ENCODE measurements around the gene DDT. TPM values are rescaled to one million over a fixed set of nuclear protein-coding genes. Genes with fewer than 3 reads are reported as not detected.
A peak's percentile ranks its signal among the peaks of the same experiment; 100 is the strongest.

Gene DDT
- total and polyA plus RNA-seq, 10 of the 15 experiments (the other 5 are each of a cell fraction or from before 2014, with no cell fraction given) = 25.1 to 408 (median 202) TPM

DNA sequence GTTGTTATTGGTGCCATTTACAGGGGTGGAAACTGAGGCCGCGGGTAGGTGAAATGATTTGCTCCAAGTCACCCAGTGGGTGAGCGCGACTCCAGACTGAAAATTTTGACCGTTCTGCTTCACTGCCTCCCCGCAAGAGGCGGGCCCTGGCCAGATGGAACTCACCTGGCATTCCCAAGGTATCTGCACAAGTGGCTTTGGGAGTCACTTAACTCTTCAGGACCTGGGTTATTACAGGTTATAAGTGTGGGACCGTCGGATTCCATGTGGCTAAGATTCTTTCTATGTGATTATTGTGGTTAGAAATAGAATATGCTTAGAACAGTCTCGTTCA lies 37.5 kb upstream of the DDT start (continued):
- TF ChIP-seq MTA2 (IDR thresholded peaks at IDR 0.05; ENCODE audit: low read depth) (0 out of 2 replicates have a peak, but pooled peaks have one; percentile 13), KLF5 (IDR thresholded peaks at IDR 0.05; ENCODE audit: partially characterized antibody) (no peak)

- no peaks in the 10 kb centered on the region for H3K36me3 ChIP-seq (ENCODE audit: control insufficient read depth in 2 of 2, insufficient read depth in 2 of 2, low read length in 1 of 2)
- H3K4me2 ChIP-seq (ENCODE audit: control insufficient read depth, insufficient read depth) = no peak overlapping the region
- ATAC-seq (no peak), DNase-seq (ENCODE audit: low read depth, low spot score) (no peak), FAIRE-seq (no peak)
- no TSS peak for BruUV-seq (replicated peaks)
- ChIA-PET CTCF (interaction anchor here (1.2 to 2.5 kb wide), 5 partner anchors 17 to 233 kb away, joined by 3 to 12 read pairs (median 4); no protein-coding TSS in a partner anchor), SMC1A (ENCODE audit: uncharacterized antibody, unreplicated experiment) (interaction anchor here (0.6 to 2.0 kb wide), 4 partner anchors 17 to 1181 kb away, joined by 3 to 6 read pairs (median 4); no protein-coding TSS in a partner anchor), RAD21 (ENCODE audit: unreplicated experiment) (interaction anchor here (1.1 to 2.3 kb wide), 2 partner anchors 116 to 147 kb away, joined by 5 to 12 read pairs; partner anchors contain the start of gene MIF), POLR2A (interaction anchor here (1.1 to 1.9 kb wide), 4 partner anchors 38 to 147 kb away, joined by 3 to 7 read pairs (median 5); partner anchors contain the start of gene MIF)
- no peaks in the 10 kb centered on the region for H3K9me3 ChIP-seq (replicated peaks; ENCODE audit: control insufficient read depth, insufficient read depth, low read length)
- WGBS (ENCODE audit: insufficient coverage, insufficient replicate concordance, low lambda C conversion rate, missing lambda C conversion rate) = 98% methylated on average over 2 of the region's 2 CpGs
- no peaks in the 10 kb centered on the region for H3K4me1 ChIP-seq (ENCODE audit: control insufficient read depth, insufficient read depth, low read length)
- intact Hi-C loops (cut with micrococcal nuclease; ENCODE audit: unreplicated experiment) (no loop called here), in situ Hi-C loops (cut with MboI) (no loop called here)
- peaks cover 30% of the 10 kb centered on the region for H3K79me2 ChIP-seq (ENCODE audit: control insufficient read depth, insufficient read depth, low read length)
- H3K27me3 ChIP-seq (replicated peaks in 1 of 2; ENCODE audit: control insufficient read depth in 2 of 2, insufficient read depth in 2 of 2, low read length in 1 of 2) = no peaks in the 10 kb centered on the region
- no peaks in the 10 kb centered on the region for H4K20me1 ChIP-seq (ENCODE audit: control insufficient read depth, insufficient read depth)
- H3K27ac ChIP-seq (ENCODE audit: control insufficient read depth, insufficient read depth) = no peak overlapping the region
- no peak overlapping the region for H3K9ac ChIP-seq (ENCODE audit: control insufficient read depth, insufficient read depth, low read length)
- no peak overlapping the region for H2AFZ ChIP-seq (ENCODE audit: control insufficient read depth, low read depth, low read length)
- H3K4me3 ChIP-seq = no peak overlapping the region
- TF ChIP-seq, protein P1, sequence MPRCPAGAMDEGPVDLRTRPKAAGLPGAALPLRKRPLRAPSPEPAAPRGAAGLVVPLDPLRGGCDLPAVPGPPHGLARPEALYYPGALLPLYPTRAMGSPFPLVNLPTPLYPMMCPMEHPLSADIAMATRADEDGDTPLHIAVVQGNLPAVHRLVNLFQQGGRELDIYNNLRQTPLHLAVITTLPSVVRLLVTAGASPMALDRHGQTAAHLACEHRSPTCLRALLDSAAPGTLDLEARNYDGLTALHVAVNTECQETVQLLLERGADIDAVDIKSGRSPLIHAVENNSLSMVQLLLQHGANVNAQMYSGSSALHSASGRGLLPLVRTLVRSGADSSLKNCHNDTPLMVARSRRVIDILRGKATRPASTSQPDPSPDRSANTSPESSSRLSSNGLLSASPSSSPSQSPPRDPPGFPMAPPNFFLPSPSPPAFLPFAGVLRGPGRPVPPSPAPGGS (IDR thresholded peaks at IDR 0.05; ENCODE audit: borderline replicate concordance, insufficient read depth, low read depth, low read length, poor library complexity, severe bottlenecking) = no peak
- no peak for TF ChIP-seq POU2F2 (IDR thresholded peaks at IDR 0.05; ENCODE audit: borderline replicate concordance, low read depth, low read length)
- TF ChIP-seq HDAC6 (IDR thresholded peaks at IDR 0.05; ENCODE audit: unreplicated experiment) = no peak
- no peak for TF ChIP-seq SP1 (IDR thresholded peaks at IDR 0.05; ENCODE audit: low read depth, low read length)
- TF ChIP-seq ZSCAN29 (IDR thresholded peaks at IDR 0.05) = no peak
- no peak for TF ChIP-seq E4F1 (IDR thresholded peaks at IDR 0.05; ENCODE audit: borderline replicate concordance, partially characterized antibody)
- no peak for TF ChIP-seq JUNB (IDR thresholded peaks at IDR 0.05)
- TF ChIP-seq, protein P2, sequence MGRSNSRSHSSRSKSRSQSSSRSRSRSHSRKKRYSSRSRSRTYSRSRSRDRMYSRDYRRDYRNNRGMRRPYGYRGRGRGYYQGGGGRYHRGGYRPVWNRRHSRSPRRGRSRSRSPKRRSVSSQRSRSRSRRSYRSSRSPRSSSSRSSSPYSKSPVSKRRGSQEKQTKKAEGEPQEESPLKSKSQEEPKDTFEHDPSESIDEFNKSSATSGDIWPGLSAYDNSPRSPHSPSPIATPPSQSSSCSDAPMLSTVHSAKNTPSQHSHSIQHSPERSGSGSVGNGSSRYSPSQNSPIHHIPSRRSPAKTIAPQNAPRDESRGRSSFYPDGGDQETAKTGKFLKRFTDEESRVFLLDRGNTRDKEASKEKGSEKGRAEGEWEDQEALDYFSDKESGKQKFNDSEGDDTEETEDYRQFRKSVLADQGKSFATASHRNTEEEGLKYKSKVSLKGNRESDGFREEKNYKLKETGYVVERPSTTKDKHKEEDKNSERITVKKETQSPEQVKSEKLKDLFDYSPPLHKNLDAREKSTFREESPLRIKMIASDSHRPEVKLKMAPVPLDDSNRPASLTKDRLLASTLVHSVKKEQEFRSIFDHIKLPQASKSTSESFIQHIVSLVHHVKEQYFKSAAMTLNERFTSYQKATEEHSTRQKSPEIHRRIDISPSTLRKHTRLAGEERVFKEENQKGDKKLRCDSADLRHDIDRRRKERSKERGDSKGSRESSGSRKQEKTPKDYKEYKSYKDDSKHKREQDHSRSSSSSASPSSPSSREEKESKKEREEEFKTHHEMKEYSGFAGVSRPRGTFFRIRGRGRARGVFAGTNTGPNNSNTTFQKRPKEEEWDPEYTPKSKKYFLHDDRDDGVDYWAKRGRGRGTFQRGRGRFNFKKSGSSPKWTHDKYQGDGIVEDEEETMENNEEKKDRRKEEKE (IDR thresholded peaks at IDR 0.05) = no peak
- TF ChIP-seq PAX8 (IDR thresholded peaks at IDR 0.05) = no peak
- no peak for TF ChIP-seq ATF3 (IDR thresholded peaks at IDR 0.05; ENCODE audit: borderline replicate concordance, extremely low read depth, low read depth, low read length)
- no peak for TF ChIP-seq NFYB (IDR thresholded peaks at IDR 0.05; ENCODE audit: insufficient read depth, low read depth, low read length)
- no peak for TF ChIP-seq CBX3 (IDR thresholded peaks at IDR 0.05; ENCODE audit: borderline replicate concordance, low read depth)
- TF ChIP-seq GATAD2B (conservative IDR thresholded peaks at IDR 0.05; ENCODE audit: low read depth) = no peak
- no peak for TF ChIP-seq ESRRA (IDR thresholded peaks at IDR 0.05; ENCODE audit: low read length)
- TF ChIP-seq ZZZ3 (IDR thresholded peaks at IDR 0.05; ENCODE audit: control insufficient read depth, insufficient read length, low read depth) = no peak
These were observed 35.8 kb upstream of the DDT start for GRCh38 chr22:24010018-24010391.

All from GM12878 (cell line).